Effector memory CD4-positive, alpha-beta T cell (primary cell): Measurements from ENCODE around the gene KLC4.
"Not testable (repeated sequence)": the region's sequence is repeated elsewhere in the genome, so short reads cannot be mapped to it uniquely, and the experiment has no call there.

ENCODE experiments used
- DNase-seq, 3 donors: peaks; one replicate each; pipeline ENCODE4 v3.0.0-alpha.2; 2020
- H3K27ac ChIP-seq: 2 replicates; pipeline ENCODE4 v1.7.0; 2013; ENCODE audit warnings: mild to moderate bottlenecking, low read length, moderate library complexity; ENCODE audit not compliant: insufficient read depth, poor library complexity, severe bottlenecking
- H3K27me3 ChIP-seq: replicated peaks from 2 replicates; pipeline ENCODE4 v1.7.0; 2013; ENCODE audit warnings: mild to moderate bottlenecking, low read length; ENCODE audit not compliant: insufficient read depth, control insufficient read depth, poor library complexity, severe bottlenecking
- H3K36me3 ChIP-seq: 2 replicates; pipeline ENCODE4 v1.7.0; 2013; ENCODE audit warnings: mild to moderate bottlenecking, low read length, moderate library complexity; ENCODE audit not compliant: control insufficient read depth, insufficient read depth
- H3K4me1 ChIP-seq: 2 replicates; pipeline ENCODE4 v1.7.0; 2013; ENCODE audit warnings: low read length, mild to moderate bottlenecking; ENCODE audit not compliant: control insufficient read depth, insufficient read depth, poor library complexity, severe bottlenecking
- H3K4me3 ChIP-seq: 2 replicates; pipeline ENCODE4 v1.7.0; 2013; ENCODE audit warnings: low read length, low read depth, mild to moderate bottlenecking; ENCODE audit not compliant: insufficient read depth, poor library complexity, severe bottlenecking
- H3K9me3 ChIP-seq: 2 replicates; pipeline ENCODE4 v1.7.0; 2013; ENCODE audit warnings: mild to moderate bottlenecking, low read length, moderate library complexity; ENCODE audit not compliant: control insufficient read depth

KLC4 gene

DNA sequence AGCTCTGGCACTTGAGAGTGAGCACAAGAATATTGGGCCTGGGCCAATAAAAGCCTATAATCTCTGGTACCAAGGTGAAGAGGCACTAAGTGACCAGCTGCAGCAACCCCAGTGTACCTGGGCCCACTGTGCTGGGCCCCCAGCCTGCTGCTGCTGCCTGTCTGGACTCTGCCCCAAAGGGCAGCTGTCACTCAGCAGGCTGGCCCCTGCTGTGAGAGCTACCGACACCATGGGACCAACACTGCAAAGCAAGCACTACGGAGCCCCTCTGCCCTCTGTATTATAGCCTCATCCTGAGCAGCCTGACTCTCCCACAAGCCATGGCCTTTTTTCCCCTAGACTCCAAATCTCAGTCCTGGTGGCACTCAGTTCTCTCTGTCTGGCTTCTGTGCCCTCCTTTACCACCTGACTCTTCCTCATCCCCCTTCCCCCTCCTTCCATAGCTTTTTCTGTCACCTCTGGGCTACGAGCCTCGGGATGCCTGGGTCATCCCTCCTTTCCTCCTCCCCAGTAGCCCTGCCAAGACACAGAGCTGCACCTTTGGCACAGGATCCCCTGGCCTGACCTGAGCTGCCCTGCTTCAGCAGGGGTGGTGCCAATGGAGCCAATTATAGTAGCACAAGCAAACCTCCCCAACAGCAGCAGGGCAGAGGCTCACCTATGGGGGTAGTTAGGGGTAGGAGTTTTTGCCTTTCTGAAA is 23.8 kb upstream of the KLC4 start:
- H3K27ac ChIP-seq: no peak overlapping the region
- peaks cover 49% of the 10 kb centered on the region for H3K36me3 ChIP-seq
- no peaks in the 10 kb centered on the region for H3K4me1 ChIP-seq
- no peaks in the 10 kb centered on the region for H3K27me3 ChIP-seq
- H3K9me3 ChIP-seq: no peaks in the 10 kb centered on the region
- no peak overlapping the region for H3K4me3 ChIP-seq
- no peak for DNase-seq

DNA sequence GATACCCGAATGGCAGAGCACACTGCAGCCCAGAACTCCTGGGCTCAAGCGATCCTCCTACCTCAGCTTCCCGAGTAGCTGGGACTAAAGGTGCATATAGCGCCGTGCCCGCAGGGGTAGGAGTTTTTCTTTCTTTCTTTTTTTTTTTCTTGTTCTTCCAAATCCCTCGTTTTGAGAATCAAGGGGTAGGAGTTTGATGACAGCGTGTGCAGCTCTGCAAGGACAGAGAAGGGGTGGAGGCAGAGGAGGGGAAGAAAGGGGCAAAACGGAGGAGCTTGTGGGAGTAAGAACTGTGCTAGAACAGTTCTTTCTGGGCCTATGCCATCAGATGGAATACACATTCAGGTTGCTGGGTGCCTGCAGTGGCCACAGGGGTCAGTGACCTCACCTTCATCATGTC is 22.7 kb upstream of the KLC4 start:
- no peak overlapping the region for H3K4me3 ChIP-seq
- no peaks in the 10 kb centered on the region for H3K27me3 ChIP-seq
- H3K36me3 ChIP-seq: peaks cover 50% of the 10 kb centered on the region
- no peak overlapping the region for H3K27ac ChIP-seq
- no peaks in the 10 kb centered on the region for H3K9me3 ChIP-seq
- DNase-seq: no peak
- H3K4me1 ChIP-seq: no peaks in the 10 kb centered on the region

DNA sequence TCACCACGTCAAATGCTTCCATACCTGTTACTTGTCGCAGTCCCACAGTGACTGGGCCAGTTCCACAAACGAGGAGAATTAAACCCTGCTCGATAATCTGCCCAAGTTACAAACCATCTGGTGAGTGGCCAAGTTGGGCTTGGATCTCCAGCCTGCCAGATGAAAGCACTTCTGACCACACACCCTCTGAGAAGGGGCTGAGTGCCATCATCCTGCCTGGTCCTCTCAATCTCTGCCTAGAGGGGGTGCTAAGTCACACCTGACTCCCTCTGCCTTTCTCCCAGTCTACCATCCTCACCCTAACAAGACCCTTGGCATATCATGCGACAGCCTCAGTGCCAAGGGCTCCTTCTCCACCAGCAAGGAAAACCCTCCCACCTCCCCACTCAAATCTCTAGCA is 22.2 kb upstream of the KLC4 start:
- Histone ChIP-seq H3K9me3 (no peaks in the 10 kb centered on the region), H3K27ac (no peak overlapping the region), H3K4me3 (no peak overlapping the region), H3K27me3 (no peaks in the 10 kb centered on the region), H3K36me3 (peaks cover 47% of the 10 kb centered on the region), H3K4me1 (no peaks in the 10 kb centered on the region)
- no peak for DNase-seq

DNA sequence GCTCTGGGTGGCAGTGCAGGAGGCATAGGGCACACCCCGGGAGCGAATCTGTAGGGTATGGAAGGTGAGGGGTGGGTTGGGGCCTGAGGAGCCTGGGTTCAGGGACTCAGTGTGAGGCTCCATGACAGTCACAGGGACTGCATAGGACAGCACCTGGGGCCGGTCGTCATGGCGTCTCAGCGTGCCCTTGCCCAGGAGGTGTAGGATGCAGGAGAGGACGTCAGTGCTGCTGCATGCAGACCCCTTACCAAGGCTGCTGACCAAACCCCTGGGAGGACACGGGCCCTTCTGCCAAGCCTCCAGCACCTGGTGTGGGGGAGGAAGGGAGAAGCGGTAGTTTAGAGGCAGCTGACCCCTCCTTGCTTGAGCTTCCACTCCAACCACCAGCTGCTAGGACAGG is 21.7 kb upstream of the KLC4 start:
- Histone ChIP-seq H3K36me3 (peaks cover 44% of the 10 kb centered on the region), H3K4me1 (no peaks in the 10 kb centered on the region), H3K27me3 (no peaks in the 10 kb centered on the region), H3K27ac (no peak overlapping the region), H3K4me3 (no peak overlapping the region), H3K9me3 (no peaks in the 10 kb centered on the region)
- no peak for DNase-seq

DNA sequence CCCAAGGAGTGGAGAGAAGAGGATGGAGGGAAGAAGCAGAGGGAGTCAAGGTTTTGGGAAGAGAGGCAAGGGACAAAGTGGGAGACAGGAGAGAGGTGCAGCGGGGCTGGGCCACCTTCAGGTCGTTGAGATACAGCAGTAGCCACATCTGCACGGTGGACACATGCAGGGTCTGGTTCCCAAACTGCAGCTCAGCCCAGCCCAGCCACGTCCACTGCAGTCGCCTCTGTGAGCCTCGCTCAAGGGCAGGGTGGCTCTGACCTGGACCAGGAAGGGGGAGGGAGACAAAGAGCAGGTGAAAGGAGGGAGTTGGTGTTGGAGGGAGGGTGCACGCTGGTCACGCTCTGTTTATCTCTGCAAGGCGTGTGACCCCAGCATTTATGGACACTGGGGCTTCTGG is 20.7 kb upstream of the KLC4 start:
- Histone ChIP-seq H3K36me3 (peaks cover 43% of the 10 kb centered on the region), H3K4me3 (no peak overlapping the region)

DNA sequence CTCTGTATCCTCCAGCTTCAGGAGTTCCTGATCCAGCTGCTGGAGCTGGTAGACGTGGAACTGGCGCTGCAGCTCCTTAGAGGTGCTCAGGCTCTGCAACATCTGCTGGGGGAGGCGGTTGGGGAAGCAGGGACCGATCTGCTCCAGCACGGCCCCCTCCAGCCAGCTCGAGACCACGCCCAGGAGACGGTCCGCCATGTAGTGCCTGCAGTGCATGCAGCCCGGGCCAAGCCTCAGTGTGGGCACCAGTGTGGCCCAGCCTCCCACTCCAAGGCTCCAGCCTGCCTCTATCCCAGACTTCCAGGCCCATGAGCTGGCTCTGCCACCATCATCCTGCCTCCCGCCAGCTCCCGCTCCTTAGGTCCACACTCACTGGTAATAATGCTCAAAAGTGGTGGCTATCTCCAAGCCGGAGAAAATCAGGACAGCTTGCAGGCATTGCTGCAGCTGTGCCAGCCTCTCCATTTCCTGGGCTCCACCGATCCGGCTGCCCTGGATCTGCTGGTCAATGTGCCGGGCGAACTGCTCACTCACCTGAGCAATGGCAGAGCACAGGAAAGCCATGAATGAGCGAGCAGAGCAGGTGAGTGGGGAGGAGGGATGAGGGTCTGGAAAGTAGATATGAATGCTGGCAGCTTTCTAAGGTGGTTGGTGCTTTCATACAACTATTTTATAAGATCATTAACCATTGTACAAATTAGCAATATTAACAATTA is 18.7 kb upstream of the KLC4 start:
- Histone ChIP-seq H3K27me3 (no peaks in the 10 kb centered on the region), H3K36me3 (peaks cover 50% of the 10 kb centered on the region), H3K9me3 (no peaks in the 10 kb centered on the region), H3K27ac (no peak overlapping the region), H3K4me3 (no peak overlapping the region), H3K4me1 (no peaks in the 10 kb centered on the region)
- no peak for DNase-seq

More for the DNA sequence above, 20.7 kb upstream of the KLC4 start:
- Histone ChIP-seq H3K9me3 (no peaks in the 10 kb centered on the region), H3K4me1 (no peaks in the 10 kb centered on the region), H3K27ac (no peak overlapping the region), H3K27me3 (no peaks in the 10 kb centered on the region)
- no peak for DNase-seq

DNA sequence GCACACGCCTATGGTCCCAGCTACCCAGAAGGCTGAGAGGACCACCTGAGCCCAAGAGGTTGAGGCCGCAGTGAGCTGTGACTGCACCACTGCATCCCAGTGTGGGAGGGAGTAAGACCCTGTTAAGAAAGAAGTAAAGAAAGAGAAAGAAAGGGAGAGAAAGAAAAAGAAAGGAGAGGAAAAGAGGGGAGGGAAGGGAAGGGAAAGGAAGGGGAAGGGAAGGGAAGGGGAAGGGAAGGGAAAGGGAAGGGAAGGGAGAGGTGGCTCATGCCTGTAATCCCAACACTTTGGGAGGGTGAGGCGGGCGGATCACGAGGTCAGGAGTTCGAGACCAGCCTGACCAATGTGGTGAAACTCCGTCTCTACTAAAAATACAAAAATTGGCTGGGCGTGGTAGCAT is 18.0 kb upstream of the KLC4 start:
- not testable (repeated sequence) for H3K27ac ChIP-seq, H3K27me3 ChIP-seq

DNA sequence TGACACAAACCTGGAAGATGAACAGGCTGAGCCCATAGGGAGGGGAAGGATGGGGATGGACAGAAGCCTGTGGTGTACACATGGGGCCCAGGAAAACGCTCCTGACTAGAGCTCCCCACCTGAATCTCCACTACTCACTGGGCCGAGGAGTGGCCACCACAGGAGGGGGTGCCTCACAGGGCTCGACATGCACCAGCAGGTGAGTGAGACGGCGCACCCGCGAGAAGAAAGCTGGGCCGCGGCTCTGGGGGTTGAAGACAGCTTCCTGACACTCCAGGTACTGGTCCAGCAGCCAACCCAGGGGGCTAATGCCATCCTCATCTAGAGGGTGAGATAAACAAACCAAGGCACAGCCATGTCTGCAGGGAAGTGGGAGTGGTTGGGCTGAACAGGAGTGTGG is 16.1 kb upstream of the KLC4 start:
- no peak for DNase-seq
- Histone ChIP-seq H3K9me3 (no peaks in the 10 kb centered on the region), H3K4me1 (no peaks in the 10 kb centered on the region), H3K4me3 (no peak overlapping the region), H3K27me3 (no peaks in the 10 kb centered on the region), H3K36me3 (peaks cover 47% of the 10 kb centered on the region), H3K27ac (no peak overlapping the region)

More for the DNA sequence above, 18.0 kb upstream of the KLC4 start:
- H3K4me1 ChIP-seq, H3K4me3 ChIP-seq, H3K9me3 ChIP-seq, DNase-seq: not testable (repeated sequence)
- peaks cover 54% of the 10 kb centered on the region for H3K36me3 ChIP-seq

DNA sequence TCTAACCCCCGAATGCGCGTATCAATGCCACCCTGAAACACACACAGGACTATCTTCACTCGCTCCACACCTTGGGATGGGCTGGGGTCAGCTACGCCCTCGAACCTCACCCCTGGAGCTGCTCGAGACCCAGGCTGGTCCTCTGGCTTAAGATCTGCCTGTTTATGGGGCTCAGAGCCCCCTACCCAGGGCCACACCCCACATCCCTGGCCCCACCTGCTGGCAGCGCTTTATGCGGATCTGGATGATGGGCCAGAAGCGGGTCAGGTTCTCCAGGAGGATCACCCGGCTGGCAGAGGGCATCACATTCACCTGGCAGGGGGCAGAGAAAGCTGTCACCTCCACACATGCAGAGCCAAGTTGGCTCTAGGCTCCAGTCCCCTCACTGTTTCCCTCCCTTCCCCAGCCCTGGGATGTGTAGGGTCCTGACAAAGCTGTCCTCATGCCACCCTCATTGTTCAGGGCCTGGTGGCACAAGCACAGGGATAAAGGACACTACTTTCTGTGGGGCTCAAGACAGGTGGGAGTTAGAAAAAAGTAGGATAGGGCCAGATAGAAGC is 14.0 kb upstream of the KLC4 start:
- Histone ChIP-seq H3K27ac (no peak overlapping the region), H3K9me3 (no peaks in the 10 kb centered on the region), H3K4me3 (no peak overlapping the region), H3K4me1 (no peaks in the 10 kb centered on the region), H3K27me3 (no peaks in the 10 kb centered on the region), H3K36me3 (peaks cover 42% of the 10 kb centered on the region)
- no peak for DNase-seq

DNA sequence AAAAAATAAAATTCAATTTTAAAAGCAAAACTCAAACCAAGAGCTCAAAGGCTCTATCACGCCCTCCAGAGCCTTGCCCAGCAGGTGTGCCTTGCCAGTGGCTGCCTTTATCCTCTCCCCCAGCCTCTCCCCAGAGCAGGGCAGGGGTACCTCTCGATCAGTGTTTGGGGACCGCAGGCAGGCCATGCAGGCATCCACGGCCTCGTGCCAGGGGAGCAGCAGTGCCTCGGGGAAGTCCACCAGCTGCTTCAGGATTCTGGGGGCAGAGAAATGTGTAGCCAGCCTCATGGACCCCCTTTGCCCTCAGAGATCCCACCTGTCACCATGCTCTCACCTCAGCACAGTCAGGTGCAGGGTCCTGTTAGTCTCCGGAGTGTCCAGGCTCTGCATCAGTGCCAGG is 11.4 kb upstream of the KLC4 start:
- DNase-seq: no peak
- peaks cover 5% of the 10 kb centered on the region for H3K4me1 ChIP-seq
- no peaks in the 10 kb centered on the region for H3K9me3 ChIP-seq
- H3K4me3 ChIP-seq: no peak overlapping the region
- peaks cover 38% of the 10 kb centered on the region for H3K36me3 ChIP-seq
- no peak overlapping the region for H3K27ac ChIP-seq
- H3K27me3 ChIP-seq: no peaks in the 10 kb centered on the region
